ENCODE data around the gene CLK4. TPM values are rescaled to one million over a fixed set of nuclear protein-coding genes. Genes with fewer than 3 reads are reported as not detected.

Gene CLK4
- total and polyA plus RNA-seq, 2 of the 8 experiments (the other 6 are each of a cell fraction or from before 2014, with no cell fraction given), result 8.1 to 12.6 TPM

- no peaks in the 10 kb centered on the region for H3K79me1 ChIP-seq (ENCODE audit: low read depth, low read length)
- no peak overlapping the region for H2AFZ ChIP-seq (ENCODE audit: low read length)
- no peak overlapping the region for H4K91ac ChIP-seq (replicated peaks; ENCODE audit: insufficient read length, low read length)
- H3K27ac ChIP-seq (ENCODE audit: low read depth, low read length), result no peak overlapping the region
- H3K36me3 ChIP-seq (ENCODE audit: control insufficient read depth in 2 of 4, insufficient read depth in 4 of 4, low read length in 3 of 4), result peaks cover 0 to 2% (median 0%) of the 10 kb centered on the region in 4 experiments; a peak in 2 of 8 replicates
- H3K23ac ChIP-seq (ENCODE audit: insufficient read length), result no peak overlapping the region
- no peak overlapping the region for H3K18ac ChIP-seq (ENCODE audit: extremely low read depth, low read length)
- CTCF ChIA-PET (ENCODE audit: partially characterized antibody), result interaction anchor here (1.2 kb wide), 1 partner anchor 54 kb away, joined by 6 read pairs; no protein-coding TSS in a partner anchor
- H2BK120ac ChIP-seq (replicated peaks; ENCODE audit: low read depth, low read length), result no peak overlapping the region
- H2AK5ac ChIP-seq (ENCODE audit: low read depth, low read length), result no peak overlapping the region
- H4K5ac ChIP-seq (ENCODE audit: insufficient read length, low read depth, low read length), result no peak overlapping the region
- no peaks in the 10 kb centered on the region for H3K79me2 ChIP-seq (ENCODE audit: control insufficient read depth in 1 of 2, insufficient read depth in 2 of 2, low read length in 2 of 2)
- H3K4me3 ChIP-seq (ENCODE audit: extremely low read depth in 1 of 4, insufficient read depth in 2 of 4, low read depth in 3 of 4, low read length in 4 of 4), result no peak overlapping the region
- H3K9me3 ChIP-seq (ENCODE audit: insufficient read depth in 2 of 2, low read depth in 1 of 2, low read length in 1 of 2), result peaks cover 5 to 11% of the 10 kb centered on the region in 2 experiments; a peak in 3 of 4 replicates
- DNase-seq (ENCODE audit: low read depth in 1 of 2, low spot score in 2 of 2) (no peak), FAIRE-seq (no peak)
- no peak overlapping the region for H3K9ac ChIP-seq (replicated peaks in 1 of 4; ENCODE audit: extremely low read depth in 1 of 4, low read depth in 3 of 4, low read length in 3 of 4)
- H3K4me1 ChIP-seq (replicated peaks in 1 of 4; ENCODE audit: control insufficient read depth in 3 of 4, insufficient read depth in 4 of 4, low read length in 3 of 4), result peaks cover 0 to 4% (median 0%) of the 10 kb centered on the region in 4 experiments; a peak in 2 of 7 replicates
- no peak overlapping the region for H3K14ac ChIP-seq (ENCODE audit: insufficient read length)
- no peak for TF ChIP-seq CBX5 (IDR thresholded peaks at IDR 0.05; ENCODE audit: low read depth, low read length)
- no peak for TF ChIP-seq SIN3A (conservative IDR thresholded peaks at IDR 0.05 in 1 of 2, IDR thresholded peaks at IDR 0.05 in 1 of 2; ENCODE audit: low read depth in 1 of 2, low read length in 2 of 2)
- no peak for TF ChIP-seq CHD1 (IDR thresholded peaks at IDR 0.05; ENCODE audit: low read depth, low read length)
- no peak for TF ChIP-seq TAF1 (IDR thresholded peaks at IDR 0.05; ENCODE audit: low read depth, low read length)
- no peak for TF ChIP-seq SIRT6 (IDR thresholded peaks at IDR 0.05; ENCODE audit: low read length)
- 90% methylated on average over 2 of the region's 2 CpGs; no CpG with 5 or more reads in 1 of the 2 experiments for WGBS, 2 experiments (ENCODE audit: extremely low coverage in 1 of 2, insufficient coverage in 1 of 2, insufficient read length in 1 of 2, insufficient replicate concordance in 2 of 2, low coverage in 1 of 2, low lambda C conversion rate in 2 of 2, missing lambda C conversion rate in 1 of 2)
- H3K56ac ChIP-seq (replicated peaks; ENCODE audit: insufficient read length, low read depth, low read length), result no peak overlapping the region
- no peak overlapping the region for H2BK5ac ChIP-seq (ENCODE audit: low read depth, low read length)
- peaks cover 0 to 2% of the 10 kb centered on the region in 2 experiments for H4K20me1 ChIP-seq (replicated peaks in 1 of 2; ENCODE audit: control insufficient read depth in 1 of 2, insufficient read depth in 2 of 2, low read length in 2 of 2)
- H4K8ac ChIP-seq (ENCODE audit: extremely low read depth, insufficient read depth, low read length), result no peak overlapping the region
- no peaks in the 10 kb centered on the region; a peak in 1 of 7 replicates for H3K27me3 ChIP-seq (replicated peaks in 1 of 4; ENCODE audit: control insufficient read depth in 3 of 4, extremely low read depth in 1 of 4, insufficient read depth in 3 of 4, low read length in 3 of 4)
- no peaks in the 10 kb centered on the region for H3K23me2 ChIP-seq (ENCODE audit: low read depth, low read length)
- H3K4ac ChIP-seq (replicated peaks; ENCODE audit: insufficient read length, low read depth, low read length), result no peak overlapping the region
- H2BK12ac ChIP-seq (ENCODE audit: low read depth, low read length), result no peak overlapping the region
- no peak overlapping the region for H2BK15ac ChIP-seq (ENCODE audit: low read length)
- POLR2A ChIA-PET (ENCODE audit: partially characterized antibody), result no interaction called here
- H3K4me2 ChIP-seq (ENCODE audit: insufficient read depth in 1 of 2, low read depth in 2 of 2, low read length in 2 of 2), result no peak overlapping the region
- no peak overlapping the region for H2BK20ac ChIP-seq (ENCODE audit: low read length)
These were observed 31.1 kb downstream of the CLK4 start for GRCh38 chr5:178595750-178596149.

Data from H1 (cell line).